SK-N-SH treated with all-trans-retinoic acid at 6 μM for 48 hours (cell line): ENCODE results near the gene ESRRA.

Experiments used
- ATAC-seq: fragments of 200-7000 bp; cut with Tn5 transposase; 3 replicates; pipeline ENCODE4 v1.9.1; 2020; ENCODE audit warnings: mild to moderate bottlenecking, moderate library complexity
- ARNTL ChIP-seq: fragments of 450-650 bp; formaldehyde crosslinking; IDR thresholded peaks from 2 replicates; pipeline ENCODE4 v1.5.0; 2020; ENCODE audit warnings: low read depth, mild to moderate bottlenecking, moderate library complexity, borderline replicate concordance
- BACH2 ChIP-seq: fragments of 250-450 bp; sonication (Bioruptor Pico); IDR thresholded peaks from 2 replicates; pipeline ENCODE4 v1.9.0; 2021; ENCODE audit warnings: mild to moderate bottlenecking, borderline replicate concordance
- CSDC2 ChIP-seq: fragments of 250-450 bp; sonication (Bioruptor Pico); IDR thresholded peaks from 2 replicates; pipeline ENCODE4 v1.5.0; 2020; ENCODE audit warnings: mild to moderate bottlenecking, moderate library complexity
- ISL1 ChIP-seq: fragments of 250-450 bp; sonication (Bioruptor Pico); IDR thresholded peaks from 2 replicates; pipeline ENCODE4 v2.1.2; 2022; ENCODE audit warnings: mild to moderate bottlenecking, moderate library complexity
- OSR1 ChIP-seq: fragments of 250-450 bp; sonication (Bioruptor Pico); IDR thresholded peaks from 2 replicates; pipeline ENCODE4 v1.8.0; 2022; ENCODE audit warnings: moderate library complexity, mild to moderate bottlenecking, inconsistent platforms
- PPARA ChIP-seq: fragments of 250-450 bp; sonication (Bioruptor Pico); IDR thresholded peaks from 2 replicates; pipeline ENCODE4 v1.5.0; 2020; ENCODE audit warnings: mild to moderate bottlenecking, borderline replicate concordance
- RARB ChIP-seq: fragments of 250-450 bp; sonication (Bioruptor Pico); IDR thresholded peaks from 2 replicates; pipeline ENCODE4 v1.8.0; 2021; ENCODE audit warnings: mild to moderate bottlenecking, moderate library complexity
- SNAI2 ChIP-seq: fragments of 250-450 bp; sonication (Bioruptor Pico); IDR thresholded peaks from 2 replicates; pipeline ENCODE4 v1.5.0; 2020; ENCODE audit warnings: mild to moderate bottlenecking, moderate library complexity
- TCF4 ChIP-seq: fragments of 250-450 bp; sonication (Bioruptor Pico); IDR thresholded peaks from 2 replicates; pipeline ENCODE4 v1.8.0; 2021; ENCODE audit warnings: mild to moderate bottlenecking, moderate library complexity, borderline replicate concordance
- TOX ChIP-seq: fragments of 250-450 bp; sonication (Bioruptor Pico); IDR thresholded peaks from 2 replicates; pipeline ENCODE4 v1.8.0; 2021; ENCODE audit warnings: mild to moderate bottlenecking, moderate library complexity, borderline replicate concordance
- ZFP30 ChIP-seq: fragments of 450-650 bp; formaldehyde crosslinking; IDR thresholded peaks from 2 replicates; pipeline ENCODE4 v1.5.0; 2022; ENCODE audit warnings: mild to moderate bottlenecking, moderate library complexity
- ZNF565 ChIP-seq: fragments of 450-650 bp; formaldehyde crosslinking; conservative IDR thresholded peaks from 2 replicates; pipeline ENCODE4 v1.5.0; 2020; ENCODE audit warnings: low read depth, mild to moderate bottlenecking, moderate library complexity
- ZNF70 ChIP-seq: fragments of 450-650 bp; formaldehyde crosslinking; IDR thresholded peaks from 2 replicates; pipeline ENCODE4 v1.5.0; 2020; ENCODE audit warnings: mild to moderate bottlenecking, moderate library complexity
- ZNF8 ChIP-seq: fragments of 450-650 bp; formaldehyde crosslinking; IDR thresholded peaks from 2 replicates; pipeline ENCODE4 v1.5.0; 2020; ENCODE audit warnings: mild to moderate bottlenecking, moderate library complexity
- TF ChIP-seq, protein P1 (sequence below): fragments of 250-450 bp; sonication (Bioruptor Pico); IDR thresholded peaks from 2 replicates; pipeline ENCODE4 v1.5.1; 2020; ENCODE audit warnings: low read depth, mild to moderate bottlenecking, moderate library complexity
- TF ChIP-seq, protein P2 (sequence below): fragments of 250-450 bp; sonication (Bioruptor Pico); IDR thresholded peaks from 2 replicates; pipeline ENCODE4 v1.5.0; 2020; ENCODE audit warnings: mild to moderate bottlenecking, moderate library complexity
- TF ChIP-seq, protein P3 (sequence below): fragments of 250-450 bp; sonication (Bioruptor Pico); IDR thresholded peaks from 2 replicates; pipeline ENCODE4 v1.8.0; 2021; ENCODE audit warnings: low read depth, mild to moderate bottlenecking, moderate library complexity, borderline replicate concordance
- TF ChIP-seq, protein P4 (sequence below): fragments of 250-450 bp; sonication (Bioruptor Pico); IDR thresholded peaks from 2 replicates; pipeline ENCODE4 v1.8.0; 2020; ENCODE audit warnings: mild to moderate bottlenecking, moderate library complexity, borderline replicate concordance

The ESRRA gene

DNA sequence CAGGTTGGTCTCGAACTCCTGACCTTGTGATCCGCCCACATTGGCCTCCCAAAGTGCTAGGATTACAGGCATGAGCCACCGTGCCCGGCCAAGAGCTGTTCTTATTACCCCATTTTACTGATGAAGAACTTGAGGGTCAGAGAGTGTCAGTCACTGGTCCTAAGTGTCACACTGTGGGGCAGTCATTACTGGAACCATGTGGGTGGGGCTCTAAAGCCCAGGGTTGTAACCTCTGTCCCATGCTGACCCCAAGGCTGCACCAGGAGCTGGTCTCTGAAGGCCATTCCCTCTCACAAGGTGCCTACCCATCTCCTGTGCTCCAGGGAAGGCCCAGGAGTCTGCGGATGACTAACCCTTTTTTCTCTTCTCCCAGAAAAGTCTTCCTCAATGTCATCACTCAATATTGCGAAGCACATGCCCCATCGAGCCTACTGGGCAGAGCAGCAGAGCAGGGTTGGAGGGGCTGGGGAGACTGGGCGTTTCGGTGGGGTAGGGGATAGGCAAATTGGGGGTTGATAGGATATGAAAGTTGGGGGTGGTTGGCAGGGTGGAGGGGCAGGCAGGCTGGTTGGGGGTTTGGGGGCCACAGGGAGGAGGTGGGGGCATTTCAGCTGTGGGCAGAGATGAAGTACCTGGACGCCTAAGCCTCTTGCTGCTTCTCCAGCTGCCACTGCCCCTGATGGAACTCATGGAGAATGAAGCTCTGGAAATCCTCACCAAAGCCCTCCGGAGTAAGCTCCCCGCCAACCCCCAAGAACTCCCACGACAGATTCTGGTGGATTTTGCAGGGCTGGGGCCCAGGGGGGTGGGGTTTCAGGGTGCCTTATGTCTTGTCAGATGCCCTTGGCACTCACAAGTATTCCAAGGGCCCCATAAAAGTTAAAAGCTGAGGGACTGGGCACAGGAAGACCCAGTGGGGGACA is 2.0 kb upstream of the ESRRA start:
- no peak for ATAC-seq
- TF ChIP-seq, protein P1, sequence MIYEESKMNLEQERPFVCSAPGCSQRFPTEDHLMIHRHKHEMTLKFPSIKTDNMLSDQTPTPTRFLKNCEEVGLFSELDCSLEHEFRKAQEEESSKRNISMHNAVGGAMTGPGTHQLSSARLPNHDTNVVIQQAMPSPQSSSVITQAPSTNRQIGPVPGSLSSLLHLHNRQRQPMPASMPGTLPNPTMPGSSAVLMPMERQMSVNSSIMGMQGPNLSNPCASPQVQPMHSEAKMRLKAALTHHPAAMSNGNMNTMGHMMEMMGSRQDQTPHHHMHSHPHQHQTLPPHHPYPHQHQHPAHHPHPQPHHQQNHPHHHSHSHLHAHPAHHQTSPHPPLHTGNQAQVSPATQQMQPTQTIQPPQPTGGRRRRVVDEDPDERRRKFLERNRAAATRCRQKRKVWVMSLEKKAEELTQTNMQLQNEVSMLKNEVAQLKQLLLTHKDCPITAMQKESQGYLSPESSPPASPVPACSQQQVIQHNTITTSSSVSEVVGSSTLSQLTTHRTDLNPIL: no peak
- TF ChIP-seq ISL1 (CRISPR knock-in tag) (no peak), ARNTL (CRISPR knock-in tag) (no peak), CSDC2 (CRISPR knock-in tag) (no peak), RARB (no peak), ZFP30 (no peak), PPARA (CRISPR knock-in tag) (no peak), SNAI2 (no peak)
- TF ChIP-seq, protein P2, sequence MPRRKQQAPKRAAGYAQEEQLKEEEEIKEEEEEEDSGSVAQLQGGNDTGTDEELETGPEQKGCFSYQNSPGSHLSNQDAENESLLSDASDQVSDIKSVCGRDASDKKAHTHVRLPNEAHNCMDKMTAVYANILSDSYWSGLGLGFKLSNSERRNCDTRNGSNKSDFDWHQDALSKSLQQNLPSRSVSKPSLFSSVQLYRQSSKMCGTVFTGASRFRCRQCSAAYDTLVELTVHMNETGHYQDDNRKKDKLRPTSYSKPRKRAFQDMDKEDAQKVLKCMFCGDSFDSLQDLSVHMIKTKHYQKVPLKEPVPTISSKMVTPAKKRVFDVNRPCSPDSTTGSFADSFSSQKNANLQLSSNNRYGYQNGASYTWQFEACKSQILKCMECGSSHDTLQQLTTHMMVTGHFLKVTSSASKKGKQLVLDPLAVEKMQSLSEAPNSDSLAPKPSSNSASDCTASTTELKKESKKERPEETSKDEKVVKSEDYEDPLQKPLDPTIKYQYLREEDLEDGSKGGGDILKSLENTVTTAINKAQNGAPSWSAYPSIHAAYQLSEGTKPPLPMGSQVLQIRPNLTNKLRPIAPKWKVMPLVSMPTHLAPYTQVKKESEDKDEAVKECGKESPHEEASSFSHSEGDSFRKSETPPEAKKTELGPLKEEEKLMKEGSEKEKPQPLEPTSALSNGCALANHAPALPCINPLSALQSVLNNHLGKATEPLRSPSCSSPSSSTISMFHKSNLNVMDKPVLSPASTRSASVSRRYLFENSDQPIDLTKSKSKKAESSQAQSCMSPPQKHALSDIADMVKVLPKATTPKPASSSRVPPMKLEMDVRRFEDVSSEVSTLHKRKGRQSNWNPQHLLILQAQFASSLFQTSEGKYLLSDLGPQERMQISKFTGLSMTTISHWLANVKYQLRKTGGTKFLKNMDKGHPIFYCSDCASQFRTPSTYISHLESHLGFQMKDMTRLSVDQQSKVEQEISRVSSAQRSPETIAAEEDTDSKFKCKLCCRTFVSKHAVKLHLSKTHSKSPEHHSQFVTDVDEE (CRISPR knock-in tag): no peak
- TF ChIP-seq, protein P3, sequence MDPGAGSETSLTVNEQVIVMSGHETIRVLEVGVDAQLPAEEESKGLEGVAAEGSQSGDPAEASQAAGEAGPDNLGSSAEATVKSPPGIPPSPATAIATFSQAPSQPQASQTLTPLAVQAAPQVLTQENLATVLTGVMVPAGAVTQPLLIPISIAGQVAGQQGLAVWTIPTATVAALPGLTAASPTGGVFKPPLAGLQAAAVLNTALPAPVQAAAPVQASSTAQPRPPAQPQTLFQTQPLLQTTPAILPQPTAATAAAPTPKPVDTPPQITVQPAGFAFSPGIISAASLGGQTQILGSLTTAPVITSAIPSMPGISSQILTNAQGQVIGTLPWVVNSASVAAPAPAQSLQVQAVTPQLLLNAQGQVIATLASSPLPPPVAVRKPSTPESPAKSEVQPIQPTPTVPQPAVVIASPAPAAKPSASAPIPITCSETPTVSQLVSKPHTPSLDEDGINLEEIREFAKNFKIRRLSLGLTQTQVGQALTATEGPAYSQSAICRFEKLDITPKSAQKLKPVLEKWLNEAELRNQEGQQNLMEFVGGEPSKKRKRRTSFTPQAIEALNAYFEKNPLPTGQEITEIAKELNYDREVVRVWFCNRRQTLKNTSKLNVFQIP: no peak
- TF ChIP-seq, protein P4, sequence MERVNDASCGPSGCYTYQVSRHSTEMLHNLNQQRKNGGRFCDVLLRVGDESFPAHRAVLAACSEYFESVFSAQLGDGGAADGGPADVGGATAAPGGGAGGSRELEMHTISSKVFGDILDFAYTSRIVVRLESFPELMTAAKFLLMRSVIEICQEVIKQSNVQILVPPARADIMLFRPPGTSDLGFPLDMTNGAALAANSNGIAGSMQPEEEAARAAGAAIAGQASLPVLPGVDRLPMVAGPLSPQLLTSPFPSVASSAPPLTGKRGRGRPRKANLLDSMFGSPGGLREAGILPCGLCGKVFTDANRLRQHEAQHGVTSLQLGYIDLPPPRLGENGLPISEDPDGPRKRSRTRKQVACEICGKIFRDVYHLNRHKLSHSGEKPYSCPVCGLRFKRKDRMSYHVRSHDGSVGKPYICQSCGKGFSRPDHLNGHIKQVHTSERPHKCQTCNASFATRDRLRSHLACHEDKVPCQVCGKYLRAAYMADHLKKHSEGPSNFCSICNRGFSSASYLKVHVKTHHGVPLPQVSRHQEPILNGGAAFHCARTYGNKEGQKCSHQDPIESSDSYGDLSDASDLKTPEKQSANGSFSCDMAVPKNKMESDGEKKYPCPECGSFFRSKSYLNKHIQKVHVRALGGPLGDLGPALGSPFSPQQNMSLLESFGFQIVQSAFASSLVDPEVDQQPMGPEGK (CRISPR knock-in tag): no peak

DNA sequence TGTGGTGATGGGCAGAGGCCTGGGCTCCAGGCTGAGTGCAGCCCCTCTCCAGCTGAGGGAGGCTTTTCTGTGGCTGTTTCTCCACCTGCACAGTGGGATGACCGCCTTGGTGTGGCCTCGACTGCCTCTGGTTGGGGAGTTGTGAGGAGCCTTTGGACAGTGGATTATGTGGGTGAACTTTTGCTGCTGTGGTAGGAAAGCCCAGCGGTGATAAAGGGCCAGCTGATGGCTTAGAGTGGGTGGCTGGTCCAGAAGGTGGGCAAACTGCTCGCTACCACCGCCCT is 1.4 kb upstream of the ESRRA start:
- ATAC-seq: no peak
- no peak for TF ChIP-seq ZNF565 (CRISPR knock-in tag)
- no peak for TF ChIP-seq ZFP30
- no peak for TF ChIP-seq TCF4 (CRISPR knock-in tag)
- no peak for TF ChIP-seq ZNF70 (CRISPR knock-in tag)
- TF ChIP-seq SNAI2: no peak
- TF ChIP-seq, protein P3: no peak
- no peak for TF ChIP-seq RARB
- TF ChIP-seq, protein P1: no peak
- TF ChIP-seq ISL1 (CRISPR knock-in tag): no peak
- no peak for TF ChIP-seq PPARA (CRISPR knock-in tag)
- TF ChIP-seq OSR1 (CRISPR knock-in tag): no peak
- no peak for TF ChIP-seq ZNF8 (CRISPR knock-in tag)
- TF ChIP-seq CSDC2 (CRISPR knock-in tag): no peak
- TF ChIP-seq BACH2: no peak
- TF ChIP-seq, protein P4 (CRISPR knock-in tag): no peak
- no peak for TF ChIP-seq TOX (CRISPR knock-in tag)
